Measurements from ENCODE around the gene GUCY1A2.

DNA sequence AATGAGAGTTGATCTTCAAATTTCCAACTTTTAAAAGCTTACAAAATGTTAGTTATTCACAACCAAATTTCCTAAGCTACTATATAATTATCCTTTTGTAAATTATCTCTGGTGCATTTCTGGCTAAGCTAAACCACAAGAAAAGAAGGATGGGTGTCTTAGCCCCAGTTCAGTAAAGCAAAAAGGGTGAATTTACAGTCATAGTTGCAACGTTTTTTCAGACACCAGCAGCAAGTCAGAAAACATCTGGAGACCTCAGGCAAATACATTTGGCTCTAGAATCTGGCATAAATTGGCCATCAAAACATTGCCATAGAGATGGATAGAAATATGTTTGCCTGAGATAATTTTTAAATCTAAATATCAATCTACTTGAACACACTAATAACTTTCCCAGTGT lies 257.0 kb downstream of the GUCY1A2 start:
- TF ChIP-seq CTCF (conservative IDR thresholded peaks at IDR 0.05; ENCODE audit: low read depth, low read length) (no peak), EZH2 (IDR thresholded peaks at IDR 0.05; ENCODE audit: borderline replicate concordance, low read depth, low read length, poor library complexity, severe bottlenecking) (no peak)
